HK-2 (cell line): ENCODE data around the gene VEGFA.

Experiments used
- DNase-seq: peaks from one replicate; pipeline ENCODE4 v3.0.0-alpha.2; 2018; ENCODE audit not compliant: unreplicated experiment

The VEGFA gene

DNA sequence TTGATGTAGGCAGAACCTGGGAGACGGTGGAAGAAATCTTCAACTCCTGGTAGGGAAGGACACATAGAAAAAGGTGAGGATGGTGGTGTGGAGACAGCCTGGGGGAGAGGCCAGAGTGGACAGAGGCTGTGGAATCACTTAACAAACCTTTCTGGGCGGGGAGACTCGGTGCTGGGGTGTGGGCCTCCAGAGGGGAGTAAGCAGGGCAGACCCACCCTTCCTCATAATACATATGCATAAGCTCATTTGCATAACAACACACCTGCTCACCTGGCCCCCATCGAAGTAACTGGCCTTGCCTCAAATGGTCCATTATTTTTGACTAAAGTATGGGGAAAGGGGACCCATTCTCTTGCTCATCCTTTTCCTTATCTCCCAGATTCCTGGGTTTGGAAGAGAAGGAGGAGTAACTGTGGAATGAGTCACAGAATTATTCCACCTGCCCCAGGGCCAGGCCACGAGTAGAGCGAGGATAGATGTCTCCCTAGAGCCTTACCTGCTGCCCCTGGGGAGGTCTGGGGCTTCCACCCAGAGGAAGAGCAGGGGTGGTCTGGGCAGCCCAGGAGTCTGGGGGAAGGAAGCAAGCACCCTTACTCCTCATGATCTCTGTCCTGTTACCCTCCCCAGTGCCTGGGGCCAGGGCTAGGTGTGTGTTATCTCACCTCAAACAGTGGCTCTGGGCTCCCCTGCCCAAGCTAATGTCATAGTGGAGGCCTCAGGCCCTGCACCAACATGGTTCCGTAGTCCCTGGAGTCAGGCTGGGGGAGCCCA is 10.7 kb upstream of the VEGFA start:
- DNase-seq: no peak

DNA sequence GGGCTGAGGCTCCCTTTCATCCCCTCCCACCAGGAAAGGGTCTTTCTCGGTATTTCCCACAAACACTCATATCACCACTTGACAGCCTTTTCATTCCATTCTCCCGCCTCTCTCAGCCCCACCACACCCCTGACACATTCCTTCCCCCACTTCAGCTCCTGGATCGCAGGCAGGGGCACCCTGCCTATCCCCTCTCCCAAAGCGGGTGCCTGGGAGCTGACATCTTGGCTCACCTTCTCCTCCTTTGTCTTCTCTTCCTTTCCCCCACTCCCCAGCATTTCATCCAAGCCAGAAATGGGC is 10.2 kb upstream of the VEGFA start:
- no peak for DNase-seq

DNA sequence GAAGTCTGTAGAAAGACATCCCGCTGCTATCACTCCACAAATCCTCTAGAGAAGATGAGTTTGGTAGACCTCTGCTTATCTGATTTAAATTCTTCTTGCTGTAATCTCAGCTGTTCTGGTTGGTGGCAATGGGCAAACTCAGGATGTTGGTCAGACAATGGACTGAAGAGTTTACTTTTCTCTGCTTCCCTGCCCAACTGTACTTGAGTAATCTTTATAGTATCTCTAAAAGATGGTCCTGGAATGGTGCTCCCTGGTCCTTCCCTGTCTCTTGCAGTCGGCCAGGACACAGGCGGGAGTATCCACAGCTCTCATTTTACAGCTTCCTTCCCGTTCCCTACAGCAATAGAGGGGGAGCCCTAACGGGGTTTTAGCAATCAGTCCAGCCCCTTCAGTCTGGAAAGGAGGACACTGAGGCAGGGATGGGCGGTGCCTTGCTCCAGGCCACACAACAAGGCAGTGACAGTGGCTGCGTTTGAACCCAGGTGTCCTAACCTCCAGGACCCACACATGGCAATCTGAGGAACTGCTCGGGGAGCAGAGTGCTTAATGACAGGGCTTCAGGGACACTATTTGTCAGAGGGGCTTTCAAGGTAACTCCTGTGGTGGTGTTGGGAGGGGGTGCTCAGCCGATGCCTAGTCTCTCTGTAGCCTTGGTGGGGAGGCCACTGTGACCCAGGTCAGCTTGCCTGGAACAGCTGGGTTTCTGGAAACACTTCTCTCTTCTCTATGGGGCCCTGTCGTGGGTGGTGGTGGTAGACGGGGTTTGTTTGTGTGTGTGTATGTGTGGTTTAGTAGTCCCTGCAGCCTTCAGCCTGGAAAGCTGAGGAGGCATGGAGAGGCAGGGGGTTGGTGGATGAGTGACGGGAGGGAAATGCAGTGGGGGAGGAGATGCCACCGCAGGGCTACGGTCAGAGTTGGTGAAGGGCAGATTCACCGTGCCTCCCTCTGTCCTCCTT is 9.5 kb upstream of the VEGFA start:
- DNase-seq: no peak

DNA sequence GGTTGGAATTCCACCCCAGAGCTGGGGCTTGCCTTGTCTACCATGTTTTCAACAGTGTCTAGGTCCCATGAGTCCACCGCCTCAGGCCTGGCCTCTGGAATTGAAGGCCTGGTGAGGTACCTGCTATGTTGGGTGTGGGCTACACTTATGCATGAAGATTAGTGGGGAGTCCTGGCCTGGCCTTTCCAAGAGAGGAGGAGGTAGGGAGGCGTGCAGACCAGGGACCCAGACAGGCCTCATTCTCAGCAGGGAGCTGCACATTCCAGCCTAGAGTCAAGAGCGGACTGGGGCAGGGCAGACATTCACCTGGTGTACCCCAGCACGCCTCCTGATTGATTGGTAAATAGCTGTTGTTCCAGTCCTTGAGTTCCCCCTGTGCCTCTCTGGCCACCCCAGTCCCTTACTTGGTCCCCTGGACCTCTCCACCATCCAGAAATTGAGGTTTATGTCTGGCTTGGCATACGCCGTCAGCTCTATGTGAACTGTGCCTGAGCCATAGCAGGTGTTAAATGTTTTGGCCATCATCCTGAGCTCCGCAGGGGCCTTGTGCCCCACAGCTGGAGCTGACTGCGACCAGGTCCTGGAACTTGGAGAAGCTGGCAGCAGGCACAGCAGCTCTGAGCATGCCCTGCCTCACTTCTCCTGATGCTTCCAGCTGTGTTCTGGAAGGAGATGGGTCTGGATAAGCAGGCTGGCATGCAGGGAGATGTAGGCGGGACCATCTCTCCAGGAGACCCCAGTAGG is 8.2 kb upstream of the VEGFA start:
- no peak for DNase-seq

- DNase-seq: no peak
These were observed 7.6 kb upstream of the VEGFA start for GRCh38 chr6:43762410-43762768.

DNA sequence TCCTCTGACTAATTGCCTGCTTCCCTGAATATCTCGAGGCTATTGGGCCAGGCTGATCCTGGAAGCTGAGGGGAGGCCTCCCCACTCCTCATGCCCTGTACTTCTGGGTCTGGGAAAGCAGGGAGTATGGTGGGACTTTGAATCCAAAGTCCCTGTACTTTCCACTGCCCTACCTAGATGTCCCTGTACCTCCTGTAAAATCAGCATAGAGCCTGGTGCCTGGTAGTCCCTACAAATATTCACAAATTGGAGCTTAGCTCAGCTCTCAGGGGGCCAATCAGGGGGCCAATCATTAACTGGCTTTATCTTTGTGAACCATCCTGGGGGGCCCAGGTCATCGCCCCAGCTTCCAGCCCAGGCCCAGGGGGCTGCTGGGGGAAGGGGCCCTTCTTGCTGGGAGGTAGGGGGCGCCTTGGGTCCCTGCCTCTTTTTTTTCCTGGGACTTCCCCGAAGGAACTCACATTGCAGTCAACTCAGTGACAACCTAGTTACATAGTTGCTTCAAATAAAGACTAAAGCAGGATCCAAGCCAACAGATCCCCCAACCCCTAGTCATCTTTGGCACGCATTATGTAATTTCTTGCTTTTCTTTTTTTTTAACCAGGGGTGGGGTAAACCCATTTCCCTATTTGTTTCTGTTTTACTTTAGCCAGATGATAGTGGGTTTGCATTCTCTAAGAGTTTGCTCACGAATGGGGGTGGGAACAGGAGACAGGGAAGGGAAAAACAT is 6.9 kb upstream of the VEGFA start:
- no peak for DNase-seq

DNA sequence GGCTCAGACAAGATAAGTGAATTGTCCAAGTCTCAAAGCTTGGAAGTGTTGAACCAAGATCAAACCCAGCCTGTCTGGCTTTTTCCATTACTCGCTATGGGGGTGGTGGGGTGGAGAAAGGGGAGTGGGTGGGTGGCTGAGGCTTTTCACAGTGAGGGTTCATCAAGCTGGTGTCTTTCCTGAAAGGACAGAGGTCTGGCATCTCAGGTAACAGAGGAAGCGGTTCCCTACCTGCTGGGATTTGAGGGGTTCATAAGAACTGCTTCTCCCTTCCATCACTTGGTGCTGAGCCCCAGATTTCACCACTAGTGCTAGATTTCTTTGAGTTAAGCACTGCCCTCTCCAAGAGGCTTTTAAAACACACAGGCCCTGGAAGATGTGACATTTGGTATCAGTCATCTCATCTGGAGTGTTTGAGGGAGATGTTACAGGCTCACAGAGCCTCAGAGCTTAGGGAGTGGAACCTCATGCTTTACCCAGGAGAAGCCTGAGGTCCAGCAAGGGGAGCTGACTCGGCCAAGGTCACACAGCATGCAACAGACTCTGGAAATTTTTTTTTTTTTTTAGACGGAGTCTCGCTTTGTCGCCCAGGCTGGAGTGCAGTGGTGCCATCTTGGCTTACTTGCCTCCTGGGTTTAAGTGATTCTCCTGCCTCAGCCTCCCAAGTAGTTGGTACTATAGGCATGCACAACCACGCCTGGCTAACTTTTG is 6.0 kb upstream of the VEGFA start:
- no peak for DNase-seq

GRCh38 chr6:43764772-43765171 is 5.2 kb upstream of the VEGFA start:
- no peak for DNase-seq

- DNase-seq: no peak
These were observed 4.1 kb upstream of the VEGFA start for GRCh38 chr6:43765776-43766499.

DNA sequence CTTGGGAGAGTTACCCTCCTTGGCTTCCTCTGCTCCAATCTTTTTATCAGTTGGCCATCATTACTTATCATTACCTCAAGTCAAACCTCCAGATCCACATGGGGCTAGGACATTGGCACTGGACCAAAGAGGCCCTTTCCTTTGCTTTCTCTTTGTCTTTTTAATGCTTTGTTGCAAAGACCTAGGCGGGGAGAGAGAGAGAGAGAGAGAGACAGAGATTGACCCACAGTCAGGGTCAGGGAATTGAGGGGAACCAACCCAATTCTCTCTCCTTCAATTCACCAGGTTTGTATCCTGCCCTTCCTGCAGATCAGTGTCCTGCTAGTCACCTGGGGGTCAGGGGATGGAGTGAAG is 3.5 kb upstream of the VEGFA start:
- DNase-seq: no peak

- no peak for DNase-seq
These were observed 3.0 kb upstream of the VEGFA start for GRCh38 chr6:43766964-43767461.

GRCh38 chr6:43767553-43768505 is 2.2 kb upstream of the VEGFA start:
- DNase-seq: no peak

DNA sequence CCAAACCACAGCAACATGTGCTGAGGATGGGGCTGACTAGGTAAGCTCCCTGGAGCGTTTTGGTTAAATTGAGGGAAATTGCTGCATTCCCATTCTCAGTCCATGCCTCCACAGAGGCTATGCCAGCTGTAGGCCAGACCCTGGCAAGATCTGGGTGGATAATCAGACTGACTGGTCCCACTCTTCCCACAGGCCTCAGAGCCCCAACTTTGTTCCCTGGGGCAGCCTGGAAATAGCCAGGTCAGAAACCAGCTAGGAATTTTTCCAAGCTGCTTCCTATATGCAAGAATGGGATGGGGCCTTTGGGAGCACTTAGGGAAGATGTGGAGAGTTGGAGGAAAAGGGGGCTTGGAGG is 1.5 kb upstream of the VEGFA start:
- no peak for DNase-seq

GRCh38 chr6:43768983-43769525 is 957 bp upstream of the VEGFA start:
- peak; percentile 22 for DNase-seq

GRCh38 chr6:43770372-43771209 is 580 bp downstream of the VEGFA start:
- DNase-seq: peak; percentile 80

DNA sequence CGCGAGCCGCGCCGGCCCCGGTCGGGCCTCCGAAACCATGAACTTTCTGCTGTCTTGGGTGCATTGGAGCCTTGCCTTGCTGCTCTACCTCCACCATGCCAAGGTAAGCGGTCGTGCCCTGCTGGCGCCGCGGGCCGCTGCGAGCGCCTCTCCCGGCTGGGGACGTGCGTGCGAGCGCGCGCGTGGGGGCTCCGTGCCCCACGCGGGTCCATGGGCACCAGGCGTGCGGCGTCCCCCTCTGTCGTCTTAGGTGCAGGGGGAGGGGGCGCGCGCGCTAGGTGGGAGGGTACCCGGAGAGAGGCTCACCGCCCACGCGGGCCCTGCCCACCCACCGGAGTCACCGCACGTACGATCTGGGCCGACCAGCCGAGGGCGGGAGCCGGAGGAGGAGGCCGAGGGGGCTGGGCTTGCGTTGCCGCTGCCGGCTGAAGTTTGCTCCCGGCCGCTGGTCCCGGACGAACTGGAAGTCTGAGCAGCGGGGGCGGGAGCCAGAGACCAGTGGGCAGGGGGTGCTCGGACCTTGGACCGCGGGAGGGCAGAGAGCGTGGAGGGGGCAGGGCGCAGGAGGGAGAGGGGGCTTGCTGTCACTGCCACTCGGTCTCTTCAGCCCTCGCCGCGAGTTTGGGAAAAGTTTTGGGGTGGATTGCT is 1.3 kb downstream of the VEGFA start:
- DNase-seq: peak; percentile 59

GRCh38 chr6:43771858-43772680 is 2.1 kb downstream of the VEGFA start:
- peak; percentile 60 for DNase-seq
